IMR-90 (cell line): ENCODE results near the gene CFAP61. TPM values are rescaled to one million over a fixed set of nuclear protein-coding genes. Genes with fewer than 3 reads are reported as not detected.

Experiments used
- ATAC-seq: fragments of 200-7000 bp; cut with Tn5 transposase; 2 replicates; pipeline ENCODE4 v1.9.1; 2020; ENCODE audit warnings: low read depth, mild to moderate bottlenecking, moderate library complexity
- BruUV-seq: library from RNA; stranded (reverse); fragments of 400-500 nt; replicated peaks from 2 replicates; lab custom pipeline; 2021; lab: Mats Ljungman, UMichigan
- CTCF ChIA-PET: fragments of 300-600 bp; formaldehyde crosslinking; extraction: SDS; loops from one replicate; lab custom pipeline; 2021; ENCODE audit warnings: antibody characterized with exemption; lab: Yijun Ruan, JAX
- POLR2A ChIA-PET: fragments of 300-600 bp; sonication (Branson Sonifier 250); formaldehyde crosslinking; loops from one replicate; lab custom pipeline; 2022; ENCODE audit warnings: antibody characterized with exemption; ENCODE audit not compliant: unreplicated experiment; lab: Charles Lee
- DNase-seq: peaks from one replicate; pipeline ENCODE4 v3.0.0; 2013
- H2AFZ ChIP-seq: replicated peaks from 2 replicates; pipeline ENCODE3; 2013; ENCODE audit warnings: low read length, mild to moderate bottlenecking; ENCODE audit not compliant: poor library complexity
- H2AK5ac ChIP-seq: 2 replicates; pipeline ENCODE4 v1.6.1; 2013; ENCODE audit warnings: low read depth, low read length, inconsistent platforms
- H2AK9ac ChIP-seq: replicated peaks from 2 replicates; pipeline ENCODE3; 2013; ENCODE audit warnings: mild to moderate bottlenecking, low read depth, low read length, moderate library complexity; ENCODE audit not compliant: poor library complexity
- H2BK120ac ChIP-seq: 2 replicates; pipeline ENCODE4 v1.6.1; 2013; ENCODE audit warnings: low read depth, low read length, inconsistent platforms
- H2BK15ac ChIP-seq: 3 replicates; pipeline ENCODE4 v1.6.1; 2013; ENCODE audit warnings: low read depth, low read length, inconsistent platforms
- H2BK20ac ChIP-seq: 2 replicates; pipeline ENCODE4 v1.6.1; 2013; ENCODE audit warnings: low read depth, mild to moderate bottlenecking, inconsistent platforms, low read length, moderate library complexity
- H2BK5ac ChIP-seq: 2 replicates; pipeline ENCODE4 v1.6.1; 2013; ENCODE audit warnings: mild to moderate bottlenecking, low read depth, low read length, inconsistent platforms; ENCODE audit not compliant: poor library complexity, severe bottlenecking
- H3K14ac ChIP-seq: replicated peaks from 2 replicates; pipeline ENCODE4 v1.6.1; 2013; ENCODE audit warnings: low read depth, low read length, inconsistent platforms
- H3K18ac ChIP-seq: 2 replicates; pipeline ENCODE4 v1.6.1; 2013; ENCODE audit warnings: low read depth, low read length, control low read depth
- H3K23ac ChIP-seq: 2 replicates; pipeline ENCODE4 v1.6.1; 2013; ENCODE audit warnings: low read depth, low read length, inconsistent platforms
- H3K27ac ChIP-seq: 2 replicates; pipeline ENCODE4 v1.5.1; 2013; ENCODE audit warnings: mild to moderate bottlenecking, control low read depth, low read length; ENCODE audit not compliant: insufficient read depth
- H3K27me3 ChIP-seq: 2 replicates; pipeline ENCODE4 v1.6.1; 2013; ENCODE audit warnings: low read length; ENCODE audit not compliant: control insufficient read depth, insufficient read depth
- H3K36me3 ChIP-seq: 2 replicates; pipeline ENCODE4 v1.6.1; 2013; ENCODE audit warnings: low read length, mixed read lengths; ENCODE audit not compliant: control insufficient read depth, insufficient read depth
- H3K4ac ChIP-seq: 2 replicates; pipeline ENCODE4 v1.6.1; 2013; ENCODE audit warnings: low read depth, low read length, inconsistent platforms
- H3K4me1 ChIP-seq: 2 replicates; pipeline ENCODE4 v1.6.1; 2013; ENCODE audit warnings: low read length, mixed read lengths; ENCODE audit not compliant: control insufficient read depth, insufficient read depth
- H3K4me2 ChIP-seq: 2 replicates; pipeline ENCODE4 v1.6.1; 2013; ENCODE audit warnings: low read depth, mild to moderate bottlenecking, control low read depth, low read length, moderate library complexity
- H3K4me3 ChIP-seq: 2 replicates; pipeline ENCODE4 v1.5.1; 2013; ENCODE audit warnings: low read depth, mild to moderate bottlenecking, control low read depth, low read length, moderate library complexity; ENCODE audit not compliant: insufficient read depth
- H3K56ac ChIP-seq: 2 replicates; pipeline ENCODE4 v1.6.1; 2013; ENCODE audit warnings: low read length, inconsistent platforms; ENCODE audit not compliant: insufficient read depth; ENCODE audit errors: extremely low read depth
- H3K79me1 ChIP-seq, 2 experiments: 2 replicates each; pipeline ENCODE4 v1.6.1; 2013; ENCODE audit warnings: low read length in 2 of 2, inconsistent platforms in 1 of 2, low read depth in 1 of 2
- H3K9ac ChIP-seq: 2 replicates; pipeline ENCODE4 v1.6.1; 2013; ENCODE audit warnings: low read depth, low read length, control low read depth
- H3K9me1 ChIP-seq: 2 replicates; pipeline ENCODE4 v1.6.1; 2013; ENCODE audit warnings: low read length, inconsistent platforms; ENCODE audit not compliant: insufficient read depth
- H3K9me3 ChIP-seq: 2 replicates; pipeline ENCODE4 v1.6.1; 2013; ENCODE audit warnings: low read length; ENCODE audit not compliant: control insufficient read depth, insufficient read depth
- H4K20me1 ChIP-seq: 2 replicates; pipeline ENCODE4 v1.6.1; 2013; ENCODE audit warnings: low read length, inconsistent platforms; ENCODE audit not compliant: insufficient read depth
- H4K5ac ChIP-seq: 2 replicates; pipeline ENCODE4 v1.6.1; 2013; ENCODE audit warnings: mild to moderate bottlenecking, low read depth, low read length, control low read depth
- H4K8ac ChIP-seq, 2 experiments: 2 replicates each; pipeline ENCODE4 v1.6.1; 2013; ENCODE audit warnings: low read depth in 2 of 2, low read length in 2 of 2, control low read depth in 1 of 2, inconsistent platforms in 1 of 2
- H4K91ac ChIP-seq: 2 replicates; pipeline ENCODE4 v1.6.1; 2013; ENCODE audit warnings: low read depth, low read length, inconsistent platforms; ENCODE audit not compliant: insufficient read depth
- BHLHE40 ChIP-seq: fragments of 150-350 bp; IDR thresholded peaks from 2 replicates; pipeline ENCODE4 v1.6.1; 2016; ENCODE audit warnings: mild to moderate bottlenecking, low read depth, low read length
- CEBPB ChIP-seq: IDR thresholded peaks from 2 replicates; pipeline ENCODE4 v1.6.1; 2012; ENCODE audit warnings: low read depth, low read length, improper control_type of control experiment
- CHD1 ChIP-seq: IDR thresholded peaks from 2 replicates; pipeline ENCODE4 v1.6.1; 2012; ENCODE audit warnings: low read depth, low read length, improper control_type of control experiment
- CTCF ChIP-seq: conservative IDR thresholded peaks from 2 replicates; pipeline ENCODE4 v1.5.1; 2012; ENCODE audit warnings: mild to moderate bottlenecking, low read depth, low read length, improper control_type of control experiment
- ELK1 ChIP-seq: fragments of 150-350 bp; IDR thresholded peaks from 2 replicates; pipeline ENCODE4 v1.6.1; 2016; ENCODE audit warnings: low read depth, mild to moderate bottlenecking, low read length, moderate library complexity, borderline replicate concordance
- FOS ChIP-seq: fragments of 150-350 bp; IDR thresholded peaks from 2 replicates; pipeline ENCODE4 v1.6.1; 2016; ENCODE audit warnings: low read depth, low read length
- MAFK ChIP-seq: IDR thresholded peaks from 2 replicates; pipeline ENCODE4 v1.6.1; 2012; ENCODE audit warnings: low read depth, low read length, improper control_type of control experiment
- MXI1 ChIP-seq: IDR thresholded peaks from 2 replicates; pipeline ENCODE4 v1.6.1; 2012; ENCODE audit warnings: low read depth, mild to moderate bottlenecking, low read length, moderate library complexity, borderline replicate concordance
- NFE2L2 ChIP-seq: fragments of 150-350 bp; IDR thresholded peaks from 2 replicates; pipeline ENCODE4 v1.6.1; 2016; ENCODE audit warnings: low read depth, mild to moderate bottlenecking, low read length
- POLR2A ChIP-seq: IDR thresholded peaks from 2 replicates; pipeline ENCODE4 v1.6.1; 2012; ENCODE audit warnings: mild to moderate bottlenecking, low read depth, low read length
- RCOR1 ChIP-seq: IDR thresholded peaks from 2 replicates; pipeline ENCODE4 v1.6.1; 2012; ENCODE audit warnings: mild to moderate bottlenecking, low read length, improper control_type of control experiment; ENCODE audit not compliant: insufficient replicate concordance
- RFX5 ChIP-seq: IDR thresholded peaks from 2 replicates; pipeline ENCODE4 v1.8.0; 2012; ENCODE audit warnings: low read depth, mild to moderate bottlenecking, low read length, moderate library complexity
- WGBS, 2 experiments: methylation state at CpG; one replicate each; pipeline versions ENCODE4 v1.1.5 to v1.1.7; 2013; ENCODE audit warnings: missing lambda C conversion rate in 2 of 2; ENCODE audit not compliant: insufficient read length in 1 of 2; ENCODE audit errors: extremely low coverage in 2 of 2; 5-methylcytosine and 5-hydroxymethylcytosine counted together
- dilution Hi-C: fragments of 300-500 bp; cut with HindIII; formaldehyde crosslinking; loops from one replicate; pipeline ENCODE4 v1.14.3; 2018; ENCODE audit warnings: low sequenced_read_pairs; ENCODE audit not compliant: unreplicated experiment
- in situ Hi-C: fragments of 300-500 bp; cut with MboI; formaldehyde crosslinking; loops from 3 replicates; pipeline ENCODE4 v1.14.3; 2019; ENCODE audit warnings: low sequenced_read_pairs, inconsistent platforms, mixed read lengths
- intact Hi-C: fragments of 100-400 bp; cut with micrococcal nuclease; formaldehyde crosslinking; loops from 2 replicates; pipeline ENCODE4 v1.10.0; 2022
- polyA plus RNA-seq, 3 experiments: library from polyadenylated mRNA; depleted of rRNA; stranded (reverse); fragments of >200 nt; gene quantifications; 2 replicates each; pipeline ENCODE4 v1.2.3, GENCODE V29; 2012; ENCODE audit warnings: low replicate concordance in 1 of 3
- total RNA-seq: library from RNA; depleted of rRNA; stranded (reverse); fragments of >200 nt; gene quantifications from 2 replicates; pipeline ENCODE4 v1.2.3, GENCODE V29; 2012

The CFAP61 gene
- total and polyA plus RNA-seq, 2 of the 4 experiments (the other 2 are of a cell fraction): 0.07 TPM; not detected in 1

GRCh38 chr20:20076297-20077065, 24.1 kb downstream of the CFAP61 start (continued):
- TF ChIP-seq ELK1: no peak

- no peak overlapping the region for H3K4me3 ChIP-seq
- no peaks in the 10 kb centered on the region for H3K9me1 ChIP-seq
- no peak overlapping the region for H3K4ac ChIP-seq
- no peak overlapping the region for H2BK120ac ChIP-seq
- H3K9ac ChIP-seq: no peak overlapping the region
- no peaks in the 10 kb centered on the region for H3K9me3 ChIP-seq
- H2AK5ac ChIP-seq: no peak overlapping the region
- no peaks in the 10 kb centered on the region for H3K36me3 ChIP-seq
- 70% methylated on average over 2 of the region's 4 CpGs; no CpG with 5 or more reads in 1 of the 2 experiments for WGBS, 2 experiments
- dilution Hi-C loops: no loop called here
- no peak overlapping the region for H2BK5ac ChIP-seq
- H2BK20ac ChIP-seq: no peak overlapping the region
- ChIA-PET POLR2A (no interaction called here), CTCF (no interaction called here)
- no peak overlapping the region for H4K91ac ChIP-seq
- peaks cover 36% of the 10 kb centered on the region for H3K27me3 ChIP-seq
- H3K4me2 ChIP-seq: no peak overlapping the region
- H3K79me1 ChIP-seq: no peaks in the 10 kb centered on the region
- H3K27ac ChIP-seq: no peak overlapping the region
- BruUV-seq: no TSS peak
- DNase-seq: no peak
- H3K14ac ChIP-seq: no peak overlapping the region
- intact Hi-C loops: no loop called here
- H3K56ac ChIP-seq: no peak overlapping the region
- H2AK9ac ChIP-seq: no peak overlapping the region
- H2BK15ac ChIP-seq: no peak overlapping the region
- H3K23ac ChIP-seq: no peak overlapping the region
- H4K5ac ChIP-seq: no peak overlapping the region
- no peak overlapping the region for H3K18ac ChIP-seq
- in situ Hi-C loops: loop anchor here (10.0 kb wide), 1 partner anchor 157 kb away; no protein-coding TSS in a partner anchor
- no peak for ATAC-seq
- no peaks in the 10 kb centered on the region for H4K20me1 ChIP-seq
- H3K4me1 ChIP-seq: no peaks in the 10 kb centered on the region
- no peak overlapping the region for H4K8ac ChIP-seq
- no peak overlapping the region for H2AFZ ChIP-seq
- no peak for TF ChIP-seq CEBPB
- TF ChIP-seq MAFK: no peak
- no peak for TF ChIP-seq FOS
- no peak for TF ChIP-seq POLR2A
- TF ChIP-seq ELK1: no peak
- TF ChIP-seq CHD1: no peak
- no peak for TF ChIP-seq CTCF
- TF ChIP-seq RCOR1: no peak
- no peak for TF ChIP-seq BHLHE40
- TF ChIP-seq RFX5: no peak
- TF ChIP-seq NFE2L2: no peak
- TF ChIP-seq MXI1: no peak
Observed at GRCh38 chr20:20078041-20078440, 25.7 kb downstream of the CFAP61 start.
